GM18511 (cell line): Measurements from ENCODE around the gene DPEP2.
A peak's percentile ranks its signal among the peaks of the same experiment; 100 is the strongest.
"Not testable (repeated sequence)": the region's sequence is repeated elsewhere in the genome, so short reads cannot be mapped to it uniquely, and the experiment has no call there.

Source experiments
- ATAC-seq: cut with Tn5 transposase; IDR thresholded peaks from one replicate; pipeline ENCODE4 v1.9.1; 2021; ENCODE audit warnings: mild to moderate bottlenecking, moderate library complexity; ENCODE audit not compliant: unreplicated experiment

The DPEP2 gene

DNA sequence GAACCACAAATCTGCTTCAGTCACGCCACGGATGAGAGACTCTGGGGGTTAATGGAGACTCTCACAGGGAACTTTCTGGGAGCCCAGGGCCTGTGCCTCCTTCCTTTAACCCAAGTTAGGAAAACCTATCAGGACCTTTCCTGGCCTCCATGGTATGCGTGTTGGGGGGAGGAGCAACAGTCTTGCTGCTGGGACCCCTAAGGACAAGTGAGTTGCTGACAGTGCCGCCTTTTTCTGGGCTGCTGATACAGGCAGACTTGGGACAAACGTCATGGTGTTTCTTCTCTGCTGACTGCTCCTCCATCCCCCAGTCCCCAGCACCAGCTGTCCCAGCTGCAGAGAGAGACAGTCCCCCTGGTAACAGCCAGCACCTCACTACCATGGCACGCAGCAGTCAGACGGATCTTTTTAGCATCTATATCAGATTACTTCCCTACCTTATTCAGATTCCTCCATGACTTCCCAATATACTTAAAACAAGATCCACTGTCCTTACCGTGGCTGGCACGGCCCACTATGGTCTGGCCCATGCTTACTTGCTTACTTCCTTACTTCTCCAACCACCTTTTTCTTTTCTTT is 10.0 kb upstream of the DPEP2 start:
- ATAC-seq, result no peak

DNA sequence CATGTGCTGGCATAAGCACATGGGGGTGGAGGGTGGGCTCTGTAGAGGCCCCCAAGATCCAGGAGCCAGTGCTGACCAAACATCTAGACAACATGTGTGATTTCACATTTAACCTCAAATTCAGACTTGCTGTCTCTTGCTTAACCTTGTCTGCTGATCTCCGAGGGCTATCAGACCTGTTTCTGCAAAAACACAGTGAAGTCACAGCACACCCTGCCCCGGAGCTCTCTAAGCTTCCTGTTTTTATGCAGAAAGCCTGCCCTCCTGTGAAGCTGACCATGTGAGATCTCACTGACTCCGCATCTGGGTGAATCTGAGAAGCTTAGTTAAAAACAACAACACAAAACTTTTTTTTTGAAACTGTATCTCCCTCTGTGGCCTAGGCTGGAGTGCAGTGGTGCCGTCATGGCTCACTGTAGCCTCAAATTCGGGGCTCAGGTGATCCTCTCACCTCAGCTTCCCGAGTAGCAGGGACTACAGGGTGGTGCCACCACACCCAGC is 6.6 kb upstream of the DPEP2 start:
- ATAC-seq, result no peak

- no peak for ATAC-seq
Observed at GRCh38 chr16:68005211-68005610, 5.9 kb upstream of the DPEP2 start.

DNA sequence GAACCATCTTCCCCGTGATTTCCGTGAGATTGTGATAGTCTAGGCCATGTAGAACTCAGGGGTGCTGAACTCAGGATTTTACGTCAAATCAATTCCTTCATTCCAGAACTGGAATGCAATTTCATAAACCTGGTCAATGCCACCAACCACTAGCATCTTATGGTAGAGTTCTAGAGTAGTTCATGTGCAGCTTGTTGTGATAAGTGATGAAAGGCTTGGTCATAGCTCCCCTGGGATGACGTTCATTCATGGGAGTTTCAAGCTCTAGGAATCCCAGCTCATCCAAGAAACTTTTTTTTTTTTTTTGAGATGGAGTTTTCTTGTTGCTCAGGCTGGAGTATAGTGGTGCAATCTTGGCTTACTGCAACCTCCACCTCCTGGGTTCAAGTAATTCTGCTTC is 3.7 kb upstream of the DPEP2 start:
- ATAC-seq, result no peak

- no peak for ATAC-seq
Observed at GRCh38 chr16:68000450-68000849, 1.2 kb upstream of the DPEP2 start.

DNA sequence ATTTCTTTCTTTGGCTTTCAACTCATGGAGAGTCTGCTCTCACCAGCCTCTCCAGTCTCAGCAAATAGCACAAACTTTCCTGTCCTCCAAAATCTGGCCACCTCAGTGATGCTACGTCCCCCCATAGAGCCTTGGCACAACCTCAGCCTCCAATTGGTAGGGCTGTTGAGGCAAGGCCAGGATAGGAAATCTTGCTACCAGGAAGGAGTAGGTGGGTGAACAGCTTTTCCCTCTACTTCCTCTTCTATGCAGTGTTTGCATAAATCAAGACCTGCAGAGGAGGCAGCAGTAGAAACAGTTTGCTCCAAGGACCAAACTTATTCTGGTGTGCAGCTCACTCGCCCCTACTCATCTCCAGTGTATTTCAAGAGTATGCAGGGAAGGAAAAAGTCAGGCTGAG is 701 bp upstream of the DPEP2 start:
- no peak for ATAC-seq

DNA sequence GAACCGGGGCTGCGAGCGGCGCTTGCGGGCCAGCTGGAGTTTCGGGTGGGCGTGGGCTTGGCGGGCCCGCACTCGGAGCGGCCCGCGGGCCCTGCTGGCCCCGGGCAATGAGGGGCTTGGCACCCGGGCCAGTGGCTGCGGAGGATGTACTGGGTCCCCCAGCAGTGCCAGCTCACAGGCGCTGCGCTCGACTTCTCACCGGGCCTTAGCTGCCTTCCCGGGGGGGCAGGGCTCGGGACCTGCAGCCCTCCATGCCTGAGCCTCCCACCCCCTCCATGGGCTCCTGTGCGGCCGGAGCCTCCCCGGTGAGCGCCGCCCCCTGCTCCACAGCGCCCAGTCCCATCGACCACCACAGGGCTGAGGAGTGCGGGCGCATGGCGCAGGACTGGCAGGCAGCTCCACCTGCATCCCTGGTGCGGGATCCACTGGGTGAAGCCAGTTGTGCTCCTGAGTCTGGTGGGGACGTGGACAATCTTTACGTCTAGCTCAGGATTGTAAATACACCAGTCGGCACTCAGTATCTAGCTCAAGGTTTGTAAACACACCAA is 979 bp downstream of the DPEP2 start:
- not testable (repeated sequence) for ATAC-seq

- no peak for ATAC-seq
Observed at GRCh38 chr16:67996666-67997065, 2.6 kb downstream of the DPEP2 start.

DNA sequence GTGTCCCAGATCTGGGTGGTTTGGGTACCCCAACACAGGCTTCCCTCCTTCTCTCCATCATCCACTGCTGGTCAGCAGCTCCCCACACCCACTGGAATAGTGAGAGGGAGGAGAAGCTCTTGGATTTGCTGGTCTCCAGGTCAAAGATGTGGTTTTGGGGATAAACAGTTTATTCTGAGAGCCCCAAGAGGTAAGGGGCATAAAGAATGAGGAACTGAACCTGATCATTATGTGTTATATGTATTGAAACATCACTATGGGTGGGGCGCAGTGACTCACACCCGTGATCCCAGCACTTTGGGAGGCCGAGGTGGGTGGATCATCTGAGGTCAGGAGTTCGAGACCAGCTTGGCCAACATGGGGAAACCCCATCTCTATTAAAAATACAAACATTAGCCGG is 3.9 kb downstream of the DPEP2 start:
- ATAC-seq, result no peak

DNA sequence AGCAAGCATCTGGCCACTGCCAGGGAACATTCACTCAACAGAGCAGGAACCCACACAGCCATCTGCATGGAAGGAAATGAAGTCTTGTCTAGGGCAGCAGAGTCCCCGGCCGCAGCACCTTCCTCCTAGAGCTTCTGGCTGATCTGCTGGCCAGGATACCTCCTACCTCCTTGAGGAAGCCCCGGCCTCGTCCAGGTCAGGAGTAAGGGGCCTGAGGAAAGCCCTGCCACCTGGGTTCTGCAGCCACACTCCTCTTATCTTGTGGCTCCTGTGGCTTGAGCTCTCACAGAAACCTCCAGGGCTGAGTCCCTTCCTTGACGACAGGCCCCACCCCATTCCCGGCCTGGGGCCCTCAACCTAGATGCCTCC is 5.3 kb downstream of the DPEP2 start:
- not testable (repeated sequence) for ATAC-seq

DNA sequence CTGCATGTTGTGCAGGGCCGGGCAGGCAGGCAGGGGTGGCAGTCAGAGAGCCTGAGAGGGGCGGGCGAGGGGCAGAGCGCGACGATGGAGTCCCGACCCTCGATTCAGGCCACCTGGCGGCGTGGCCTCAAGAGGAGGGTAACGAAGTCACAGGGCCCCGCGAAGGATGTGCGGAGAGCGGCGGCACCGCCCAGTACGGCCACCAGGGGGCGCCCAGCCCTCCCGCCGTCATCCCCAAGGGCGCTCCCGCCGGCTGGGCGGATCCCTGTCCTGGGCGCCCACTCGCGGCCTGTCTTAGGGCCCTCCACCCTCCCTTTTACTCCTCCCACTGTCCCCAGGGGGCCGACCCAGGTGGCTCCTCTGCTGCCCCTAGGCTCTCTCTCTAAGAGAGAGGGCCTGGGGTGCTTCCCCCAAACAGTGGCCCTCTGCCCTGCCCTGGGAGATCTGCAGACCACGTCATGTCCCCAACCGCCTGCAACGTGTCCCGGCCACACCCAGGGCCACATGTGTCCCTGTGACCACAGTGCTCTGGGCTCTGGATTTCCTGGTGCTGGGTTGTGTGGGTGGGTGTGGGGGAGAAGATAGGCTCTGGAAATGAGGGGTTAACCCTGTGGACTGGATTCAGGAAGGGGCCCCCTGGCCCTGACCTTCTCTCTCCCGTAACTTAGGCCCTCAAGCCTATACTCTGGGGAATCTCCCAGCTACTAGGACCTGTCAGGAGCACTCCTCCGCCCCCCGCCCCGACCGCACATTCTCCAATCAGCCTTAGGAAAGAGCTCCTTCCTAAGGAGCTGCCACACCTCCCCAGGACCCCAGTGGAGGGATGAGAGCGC is 5.9 kb downstream of the DPEP2 start:
- ATAC-seq, result peak; percentile 83

GRCh38 chr16:67992661-67993206 is 6.5 kb downstream of the DPEP2 start:
- ATAC-seq, result peak; percentile 20

DNA sequence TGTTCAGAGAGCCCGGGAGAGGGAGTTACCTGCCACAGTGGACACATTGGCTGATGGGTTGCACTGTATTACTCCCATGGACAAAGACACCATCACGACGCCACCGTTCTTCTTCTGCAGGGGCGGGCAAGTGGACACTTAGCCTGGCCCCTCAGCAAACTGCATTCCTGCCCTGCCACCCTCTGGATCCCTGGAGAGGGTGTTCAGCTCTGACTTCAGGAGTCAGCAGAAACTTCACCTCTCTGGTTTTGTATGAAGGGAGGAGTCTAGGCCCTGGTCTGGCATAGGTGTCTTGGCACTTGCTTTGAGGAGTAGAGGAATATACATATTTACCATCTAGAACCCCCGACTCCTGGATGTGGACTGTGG is 9.3 kb downstream of the DPEP2 start:
- ATAC-seq, result no peak

GRCh38 chr16:67989322-67990017 is 9.8 kb downstream of the DPEP2 start:
- ATAC-seq, result no peak

DNA sequence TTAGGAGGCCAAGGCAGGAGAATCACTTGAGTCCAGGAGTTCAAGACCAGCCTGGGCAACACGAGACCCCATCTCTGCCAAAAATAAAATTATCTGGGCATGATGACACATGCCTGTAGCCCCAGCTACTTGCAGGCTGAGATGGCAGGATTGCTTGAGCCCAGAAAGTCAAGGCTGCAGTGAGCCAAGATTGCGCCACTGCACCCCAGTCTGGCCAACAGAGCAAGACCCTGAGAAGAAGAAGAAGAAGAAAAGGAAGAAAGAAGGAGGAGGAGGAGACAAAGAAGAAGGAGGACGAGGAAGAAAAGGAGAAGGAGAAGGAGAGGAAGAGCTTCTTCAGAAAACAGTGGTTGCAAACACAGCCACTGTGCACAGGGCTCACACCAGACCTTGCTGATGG is 10.6 kb downstream of the DPEP2 start:
- ATAC-seq, result no peak

DNA sequence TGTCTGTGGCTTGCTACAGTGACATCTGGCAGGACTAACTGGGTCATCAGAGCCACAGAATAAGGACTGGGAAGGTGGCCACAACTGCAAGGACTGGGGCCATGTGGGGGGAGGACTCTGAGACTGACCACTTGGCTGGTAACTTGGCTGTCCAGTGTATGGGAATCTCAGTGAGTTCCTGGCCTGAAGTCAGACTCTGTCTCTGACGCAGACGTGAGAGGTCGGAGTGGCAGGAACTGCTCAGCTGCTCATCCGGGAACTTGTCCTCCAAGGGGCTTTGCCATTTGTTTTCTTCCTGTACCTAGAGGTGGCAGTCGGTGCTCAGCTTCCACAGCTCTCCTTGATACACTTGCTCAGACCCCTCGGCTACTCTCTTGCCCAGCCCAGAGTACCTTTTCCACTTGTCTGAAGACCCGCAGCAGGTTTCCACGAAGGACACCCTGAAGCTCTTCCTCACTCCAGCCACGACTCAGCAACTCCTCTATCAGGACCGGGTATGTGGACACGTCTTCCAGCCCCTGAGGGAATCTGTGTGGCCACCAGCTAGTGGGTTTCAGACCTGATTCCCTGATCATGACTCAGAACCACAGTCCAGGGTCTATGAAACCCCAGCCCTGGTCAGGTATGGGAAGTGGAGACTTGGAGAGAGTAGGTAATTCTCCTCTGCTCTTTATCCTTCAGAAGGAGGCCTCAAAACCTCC is 11.7 kb downstream of the DPEP2 start:
- no peak for ATAC-seq

GRCh38 chr16:67986949-67987348 is 12.3 kb downstream of the DPEP2 start:
- no peak for ATAC-seq

DNA sequence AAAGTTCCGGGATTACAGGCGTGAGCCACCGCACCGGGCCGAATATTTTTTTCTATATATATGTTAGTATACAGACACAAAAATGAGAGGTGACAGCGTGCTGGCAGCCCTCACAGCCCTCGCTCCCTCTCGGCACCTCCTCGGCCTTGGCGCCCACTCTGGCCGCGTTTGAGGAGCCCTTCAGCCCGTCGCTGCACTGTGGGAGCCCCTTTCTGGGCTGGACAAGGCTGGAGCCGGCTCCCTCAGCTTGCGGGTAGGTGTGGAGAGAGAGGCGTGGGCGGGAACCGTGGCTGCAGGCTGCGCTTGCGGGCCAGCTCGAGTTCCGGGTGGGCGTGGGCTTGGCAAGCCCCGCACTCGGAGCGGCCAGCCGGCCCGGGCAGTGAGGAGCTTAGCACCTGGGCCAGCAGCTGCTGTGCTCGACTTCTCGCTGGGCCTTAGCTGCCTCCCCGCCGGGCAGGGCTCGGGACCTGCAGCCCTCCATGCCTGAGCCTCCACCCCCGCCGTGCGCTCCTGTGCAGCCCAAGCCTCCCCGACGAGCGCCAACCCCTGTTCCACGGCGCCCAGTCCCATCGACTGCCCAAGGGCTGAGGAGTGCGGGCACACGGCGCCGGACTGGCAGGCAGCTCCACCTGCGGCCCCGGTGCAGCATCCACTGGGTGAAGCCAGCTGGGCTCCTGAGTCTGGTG is 17.1 kb downstream of the DPEP2 start:
- ATAC-seq, result no peak

DNA sequence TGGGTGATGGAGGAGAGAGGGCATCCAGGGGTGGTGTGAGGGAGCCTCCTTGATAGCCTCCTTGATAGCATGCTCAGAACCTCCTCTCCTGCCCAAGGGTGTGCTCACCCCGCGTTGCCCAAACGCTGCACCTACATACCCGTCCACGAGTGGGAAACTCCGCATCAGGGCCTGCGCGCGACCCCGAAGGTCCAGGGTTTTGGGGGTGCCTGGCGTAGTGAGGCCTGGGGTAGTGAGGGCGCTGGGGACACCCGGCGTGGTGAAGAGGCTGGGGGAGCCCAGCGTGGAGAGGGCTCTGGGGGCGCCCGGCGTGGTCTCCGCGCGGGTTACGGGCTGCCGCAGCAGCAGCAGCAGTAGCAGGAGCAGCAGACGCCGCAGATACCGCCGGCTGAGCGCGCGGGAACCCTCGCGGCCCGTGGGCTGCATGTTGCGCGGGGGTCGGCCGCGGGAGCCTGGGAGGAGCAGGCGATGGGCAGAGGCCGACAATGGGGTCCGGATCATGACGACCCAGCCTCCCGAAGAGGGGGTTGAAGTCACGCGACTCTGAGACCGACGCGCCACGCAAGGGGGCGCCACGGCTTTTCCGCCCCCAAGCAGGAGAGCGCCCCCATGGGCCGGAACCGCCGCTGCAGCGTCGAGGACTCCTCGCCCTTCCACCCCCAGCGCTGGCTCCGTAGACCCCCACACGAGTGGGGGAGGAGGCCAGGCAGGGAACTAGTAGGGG is 19.2 kb downstream of the DPEP2 start, which contains the start of gene DPEP3:
Gene DPEP3 (minus strand): TSS at position 545 of the 724 bp plus-strand sequence. CDS start 119 bp downstream, at position 426.
- ATAC-seq, result no peak
